ENCODE results near the gene PHTF2. TPM values are rescaled to one million over a fixed set of nuclear protein-coding genes. Genes with fewer than 3 reads are reported as not detected.
"Not testable (repeated sequence)": the region's sequence is repeated elsewhere in the genome, so short reads cannot be mapped to it uniquely, and the experiment has no call there.

The PHTF2 gene
- 36.1 and 41.3 TPM in 2 replicates for total RNA-seq (2014; rRNA removed; shearing (Covaris generic))

- DNase-seq (ENCODE audit: low read depth) = peak; percentile 100
Measured at GRCh38 chr7:77798394-77799077, at the start of gene PHTF2, which contains the start of gene TMEM60. Gene PHTF2, plus strand, starts transcription at chr7:77798773. Gene TMEM60, minus strand, starts transcription at chr7:77798434. Its CDS starts 4,061 bp downstream, at chr7:77794373.

GRCh38 chr7:77752016-77752415 lies 46.6 kb upstream of the PHTF2 start:
- DNase-seq (ENCODE audit: low read depth) = no peak

- no peak for DNase-seq (ENCODE audit: low read depth)
Measured at GRCh38 chr7:77753173-77753572, 45.4 kb upstream of the PHTF2 start.

- DNase-seq (ENCODE audit: low read depth) = no peak
Measured at GRCh38 chr7:77757589-77757988, 41.0 kb upstream of the PHTF2 start.

DNA sequence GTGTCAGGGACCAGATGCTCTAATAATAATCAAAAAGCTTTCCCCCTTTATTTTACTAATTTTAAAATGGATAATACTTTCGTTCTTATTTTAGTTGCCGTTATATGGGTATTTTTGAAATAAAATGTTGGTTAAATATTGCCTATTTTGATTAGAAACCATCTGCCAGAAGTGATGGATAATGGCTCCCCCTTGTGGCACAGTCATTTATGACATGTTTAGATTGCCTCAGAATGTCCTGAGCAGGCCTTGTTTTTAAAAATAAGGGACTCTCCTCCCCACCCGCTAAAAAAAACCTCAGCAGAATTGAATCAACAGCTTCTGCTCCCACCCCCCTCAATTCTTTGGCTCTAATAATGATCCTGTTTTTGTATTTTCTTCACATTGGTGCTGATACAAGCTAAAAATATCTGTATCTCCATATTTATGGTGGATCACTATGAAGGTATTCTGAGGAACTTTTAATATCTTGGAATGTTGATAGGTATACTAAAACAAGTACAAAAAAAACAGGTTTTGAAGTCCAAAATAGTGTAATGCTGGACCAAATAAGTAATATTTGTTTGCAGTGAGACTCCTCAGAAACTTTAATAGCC lies 39.2 kb upstream of the PHTF2 start:
- peak; percentile 61 for DNase-seq (ENCODE audit: low read depth)

- no peak for DNase-seq (ENCODE audit: low read depth)
Measured at GRCh38 chr7:77760809-77761453, 37.6 kb upstream of the PHTF2 start.

DNA sequence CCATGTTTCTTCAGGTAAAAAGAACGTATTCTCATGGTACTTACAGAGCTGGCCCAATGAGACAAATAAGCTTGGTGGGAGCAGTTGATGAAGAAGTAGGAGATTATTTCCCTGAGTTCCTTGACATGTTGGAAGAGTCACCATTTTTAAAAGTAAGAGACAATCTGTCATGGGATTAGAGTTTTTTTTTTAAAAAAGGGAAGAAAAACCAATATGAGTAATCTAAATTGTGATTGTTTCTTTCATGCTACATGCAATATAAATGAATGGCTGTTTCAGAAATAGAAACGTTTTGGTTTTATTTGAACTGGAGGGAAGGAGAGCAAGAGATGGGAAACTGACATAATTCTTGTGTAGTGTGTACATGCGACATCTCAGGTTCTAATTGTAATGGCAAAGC lies 33.1 kb upstream of the PHTF2 start:
- DNase-seq (ENCODE audit: low read depth) = no peak

- no peak for DNase-seq (ENCODE audit: low read depth)
Measured at GRCh38 chr7:77765906-77766800, 32.4 kb upstream of the PHTF2 start.

DNA sequence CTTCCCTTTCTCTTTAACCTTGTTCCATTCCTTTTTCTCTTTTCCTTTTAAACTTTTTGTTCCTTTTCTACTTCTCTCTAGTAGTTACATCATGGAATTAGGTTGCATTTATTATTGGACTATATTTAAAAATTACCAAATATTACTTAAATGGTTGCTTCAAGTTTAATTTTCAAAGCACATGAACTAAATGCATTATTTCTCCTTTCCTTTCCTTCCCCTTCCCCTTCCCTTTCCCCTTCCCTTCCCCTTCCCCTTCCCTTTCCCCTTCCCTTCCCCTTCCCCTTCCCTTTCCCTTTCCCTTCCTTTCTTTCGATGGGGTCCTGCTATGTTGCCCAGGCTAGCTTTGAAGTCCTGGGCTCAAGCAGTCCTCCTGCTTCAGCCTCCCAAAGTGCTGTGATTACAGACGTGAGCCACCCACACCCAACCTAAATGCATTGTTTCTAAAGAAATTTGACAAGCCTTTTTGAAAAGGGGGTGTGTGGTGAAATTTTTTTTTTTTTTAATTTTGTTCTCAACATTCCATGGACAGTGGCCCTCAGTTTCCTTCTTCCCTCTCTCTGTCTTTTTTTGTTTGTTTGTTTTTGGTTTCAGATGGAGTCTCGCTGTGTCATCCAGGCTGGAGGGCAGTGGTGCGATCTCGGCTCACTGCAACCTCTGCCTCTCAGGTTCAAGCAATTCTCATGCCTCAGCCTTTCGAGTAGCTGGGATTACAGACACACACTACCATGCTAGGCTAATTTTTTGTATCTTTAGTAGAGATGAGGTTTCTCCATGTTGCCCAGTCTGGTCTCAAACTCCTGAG lies 31.6 kb upstream of the PHTF2 start:
- no peak for DNase-seq (ENCODE audit: low read depth)

- no peak for DNase-seq (ENCODE audit: low read depth)
Measured at GRCh38 chr7:77770316-77770715, 28.3 kb upstream of the PHTF2 start.

GRCh38 chr7:77771901-77772300 lies 26.7 kb upstream of the PHTF2 start:
- no peak for DNase-seq (ENCODE audit: low read depth)

DNA sequence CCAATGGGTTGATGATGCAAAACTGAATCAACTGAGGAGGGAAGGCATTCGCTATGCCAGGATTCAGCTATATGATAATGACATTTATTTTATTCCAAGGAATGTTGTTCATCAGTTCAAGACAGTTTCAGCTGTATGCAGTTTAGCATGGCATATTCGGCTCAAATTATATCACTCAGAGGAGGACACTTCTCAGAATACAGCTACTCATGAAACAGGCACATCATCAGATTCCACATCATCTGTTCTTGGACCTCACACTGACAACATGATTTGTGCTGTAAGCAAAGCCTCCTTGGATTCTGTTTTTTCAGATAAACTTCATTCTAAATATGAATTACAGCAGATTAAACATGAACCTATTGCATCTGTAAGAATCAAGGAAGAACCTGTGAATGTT lies 20.0 kb upstream of the PHTF2 start:
- DNase-seq (ENCODE audit: low read depth) = no peak

DNA sequence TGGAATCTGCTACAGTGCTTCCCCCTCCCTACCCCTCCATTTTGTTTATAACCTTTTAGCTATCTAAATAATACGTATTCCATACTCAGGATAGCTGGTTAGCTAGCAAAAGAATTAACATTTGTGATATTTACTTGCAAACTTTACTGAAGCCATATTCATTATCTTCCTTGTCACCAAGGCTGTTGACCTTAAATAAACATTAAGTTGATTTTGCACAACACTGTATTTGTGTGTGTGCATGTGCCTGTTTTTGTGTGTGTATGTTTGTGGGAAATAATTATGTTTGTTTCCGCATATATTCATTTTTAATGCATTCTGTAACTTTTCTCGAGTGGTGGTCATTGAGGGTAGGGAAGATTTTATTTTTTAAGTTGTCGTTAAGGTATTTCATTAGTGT lies 16.2 kb upstream of the PHTF2 start:
- no peak for DNase-seq (ENCODE audit: low read depth)

DNA sequence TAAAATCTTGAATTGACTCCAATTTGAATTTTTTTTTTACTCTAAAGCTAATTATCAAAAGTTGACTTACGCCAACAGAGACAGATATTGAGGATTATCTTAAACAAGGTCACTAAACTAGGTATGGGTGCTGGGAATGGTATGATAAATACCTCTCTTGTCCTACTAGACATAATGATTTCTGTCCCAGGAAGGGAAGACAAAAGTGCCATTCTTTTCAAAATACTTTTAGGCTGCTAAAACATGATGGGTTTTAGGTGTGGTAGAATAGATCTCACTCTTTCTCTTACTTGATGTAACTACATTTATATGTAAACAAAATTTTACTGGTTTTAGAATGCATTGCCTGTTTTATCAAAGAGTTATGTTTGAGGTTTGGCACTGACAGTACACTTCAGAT lies 15.5 kb upstream of the PHTF2 start:
- no peak for DNase-seq (ENCODE audit: low read depth)

DNA sequence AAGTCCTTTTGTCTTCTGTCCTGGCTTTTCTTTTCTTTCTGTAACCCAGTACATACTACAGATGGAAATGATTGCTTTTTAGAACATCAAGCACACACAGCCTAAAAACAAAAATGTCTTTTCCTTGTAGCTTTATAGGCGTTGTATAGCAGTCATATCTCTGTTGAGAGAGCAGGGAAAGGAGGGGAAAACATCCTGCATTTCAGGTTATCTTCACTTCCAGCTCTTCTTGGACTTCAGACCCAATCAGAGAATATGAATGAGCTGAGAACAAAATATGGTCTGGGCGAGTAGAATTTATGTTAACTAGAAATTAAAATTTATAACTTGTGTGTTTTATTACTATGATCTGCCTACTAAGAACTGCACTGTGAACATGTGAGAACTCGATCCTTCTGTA lies 15.0 kb upstream of the PHTF2 start:
- no peak for DNase-seq (ENCODE audit: low read depth)

DNA sequence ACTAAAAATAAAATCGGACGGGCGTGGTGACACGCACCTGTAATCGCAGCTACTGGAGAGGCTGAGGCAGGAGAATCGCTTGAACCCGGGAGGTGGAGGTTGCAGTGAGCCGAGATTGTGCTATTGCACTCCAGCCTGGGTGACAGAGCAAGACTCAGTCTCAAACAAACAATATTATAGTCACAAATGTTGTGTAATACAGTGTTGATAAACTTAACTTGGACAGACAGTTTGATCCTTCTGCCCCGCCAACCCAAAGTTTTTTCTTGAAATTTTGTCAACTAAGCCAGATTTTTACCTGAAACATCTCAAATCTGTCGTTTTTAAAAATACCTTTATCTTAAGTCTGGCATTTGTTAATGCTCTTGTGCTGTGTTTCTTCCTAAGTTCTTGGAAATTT lies 14.1 kb upstream of the PHTF2 start:
- DNase-seq (ENCODE audit: low read depth) = not testable (repeated sequence)

GRCh38 chr7:77786018-77786417 lies 12.6 kb upstream of the PHTF2 start:
- no peak for DNase-seq (ENCODE audit: low read depth)

DNA sequence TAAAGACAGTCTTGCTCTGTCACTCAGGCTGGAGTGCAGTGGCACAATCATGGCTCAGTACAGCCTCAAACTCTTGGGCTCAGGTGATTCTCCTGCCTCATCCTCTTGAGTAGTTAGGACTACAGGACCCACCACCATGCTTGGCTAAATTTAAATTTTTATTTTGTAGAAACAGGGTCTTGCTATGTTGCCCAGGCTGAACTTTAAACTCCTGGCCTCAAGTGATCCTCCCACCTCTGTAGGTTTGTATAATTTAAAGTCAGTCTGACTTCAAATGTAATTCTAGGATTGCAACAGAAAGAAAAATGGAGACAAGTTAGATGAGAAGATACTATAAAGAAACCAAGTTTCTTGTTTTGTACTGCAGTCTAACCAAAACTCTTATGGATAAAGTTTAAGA lies 11.8 kb upstream of the PHTF2 start:
- no peak for DNase-seq (ENCODE audit: low read depth)

GRCh38 chr7:77788327-77788902 lies 10.2 kb upstream of the PHTF2 start:
- DNase-seq (ENCODE audit: low read depth) = no peak

GRCh38 chr7:77791336-77791735 lies 7.2 kb upstream of the PHTF2 start:
- no peak for DNase-seq (ENCODE audit: low read depth)

- no peak for DNase-seq (ENCODE audit: low read depth)
Measured at GRCh38 chr7:77791956-77792355, 6.6 kb upstream of the PHTF2 start.
